Gastrocnemius medialis (tissue), 4 donors: ENCODE data around the gene ALG8.

Experiments
- CTCF ChIP-seq, 5 experiments: fragments of 450-650 bp in 3 of 5; fragments of 200-600 bp in 2 of 5; sonication (generic) in 2 of 5; IDR thresholded peaks in 4 of 5; conservative IDR thresholded peaks in 1 of 5; 1 replicate in 4 of 5; 2 replicates in 1 of 5; pipeline ENCODE4 v1.5.1; 2016 to 2019; ENCODE audit warnings: antibody characterized with exemption in 5 of 5, mild to moderate bottlenecking in 3 of 5, moderate library complexity in 3 of 5
- POLR2A ChIP-seq, 2 donors: fragments of 450-650 bp; IDR thresholded peaks; one replicate each; pipeline ENCODE4 v1.6.1; 2017; ENCODE audit warnings: antibody characterized with exemption in 2 of 2, mild to moderate bottlenecking in 2 of 2, moderate library complexity in 2 of 2

- TF ChIP-seq CTCF (IDR thresholded peaks at IDR 0.05 in 4 of 5, conservative IDR thresholded peaks at IDR 0.05 in 1 of 5) (no peak), POLR2A (IDR thresholded peaks at IDR 0.05) (no peak)
These were observed 81.9 kb downstream of the ALG8 start for GRCh38 chr11:78057462-78058055.
